K562 (cell line): ENCODE results near the gene EPB42. TPM values are rescaled to one million over a fixed set of nuclear protein-coding genes. Genes with fewer than 3 reads are reported as not detected.

ENCODE experiments used
- ATAC-seq: fragments of 200-7000 bp; cut with Tn5 transposase; 3 replicates; pipeline ENCODE4 v1.9.1; 2020; ENCODE audit warnings: moderate library complexity
- BruUV-seq: library from RNA; stranded (reverse); fragments of 400-500 nt; replicated peaks from 2 replicates; lab custom pipeline; 2021; lab: Mats Ljungman, UMichigan
- CTCF ChIA-PET: fragments of 300-600 bp; formaldehyde crosslinking; extraction: SDS; loops from one replicate; lab custom pipeline; 2021; ENCODE audit warnings: low intra/inter-chr PET ratio; lab: Yijun Ruan, JAX
- POLR2A ChIA-PET: fragments of 300-600, 350-650 bp; sonication (Branson Sonifier 250); formaldehyde crosslinking; extraction: SDS; loops from one replicate; lab custom pipeline; 2021; ENCODE audit warnings: antibody characterized with exemption, inconsistent platforms; lab: Yijun Ruan, JAX
- DNase-seq, 4 experiments: peaks; one replicate each; pipeline versions ENCODE4 v3.0.0 to v3.0.0-alpha.2; 2011 to 2018; ENCODE audit warnings: low spot score in 3 of 4, mixed read lengths in 3 of 4; ENCODE audit errors: extremely low read depth in 1 of 4
- FAIRE-seq: peaks from 2 replicates; lab custom pipeline; 2011; peaks lifted over from hg19 to GRCh38; lab: Jason Lieb, UNC
- H2AFZ ChIP-seq: 2 replicates; pipeline ENCODE4 v1.6.0; 2011; ENCODE audit warnings: low read depth, low read length, control low read depth, inconsistent platforms
- H3K27ac ChIP-seq: fragments of 200-600 bp; 3 replicates; pipeline ENCODE4 v1.8.0; 2011; ENCODE audit warnings: low read depth, mild to moderate bottlenecking, control low read depth, inconsistent platforms, low read length, moderate library complexity, mixed read lengths; ENCODE audit errors: extremely low read depth
- H3K27me3 ChIP-seq, 2 experiments: fragments of 300-600 bp in 1 of 2; 2 replicates in 1 of 2; 3 replicates in 1 of 2; pipeline versions ENCODE4 v1.6.0 to v1.8.0; 2011; ENCODE audit warnings: inconsistent platforms in 2 of 2, low read length in 2 of 2, mild to moderate bottlenecking in 1 of 2, mixed read lengths in 1 of 2, moderate library complexity in 1 of 2; ENCODE audit not compliant: control insufficient read depth in 2 of 2, insufficient read depth in 2 of 2
- H3K36me3 ChIP-seq: fragments of 300-600 bp; 3 replicates; pipeline ENCODE4 v1.8.0; 2011; ENCODE audit warnings: mild to moderate bottlenecking, low read length, inconsistent platforms; ENCODE audit not compliant: control insufficient read depth, insufficient read depth
- H3K4me1 ChIP-seq, 2 experiments: fragments of 200-600 bp in 1 of 2; replicated peaks in 1 of 2; 2 replicates in 1 of 2; 3 replicates in 1 of 2; pipeline versions ENCODE4 v1.5.1 to v1.8.0; 2011; ENCODE audit warnings: inconsistent platforms in 2 of 2, low read length in 2 of 2, mild to moderate bottlenecking in 1 of 2, mixed read lengths in 1 of 2, moderate library complexity in 1 of 2; ENCODE audit not compliant: control insufficient read depth in 2 of 2, insufficient read depth in 2 of 2
- H3K4me2 ChIP-seq: 2 replicates; pipeline ENCODE4 v1.6.1; 2011; ENCODE audit warnings: low read length, control low read depth, inconsistent platforms, mixed read lengths; ENCODE audit not compliant: insufficient read depth
- H3K4me3 ChIP-seq: fragments of 200-600 bp; sonication (generic), shearing (Covaris generic); 2 replicates; pipeline ENCODE4 v1.5.1; 2016; ENCODE audit warnings: control low read depth, inconsistent platforms
- H3K79me2 ChIP-seq: fragments of 200-600 bp; 3 replicates; pipeline ENCODE4 v1.8.0; 2011; ENCODE audit warnings: low read length, inconsistent platforms; ENCODE audit not compliant: control insufficient read depth, insufficient read depth
- H3K9ac ChIP-seq, 2 experiments: 2 replicates each; pipeline versions ENCODE4 v1.6.0 to v1.6.1; 2011; ENCODE audit warnings: low read depth in 2 of 2, low read length in 2 of 2, control low read depth in 1 of 2, inconsistent platforms in 1 of 2, mild to moderate bottlenecking in 1 of 2, mixed read lengths in 1 of 2; ENCODE audit not compliant: insufficient read depth in 1 of 2
- H3K9me1 ChIP-seq: one replicate; pipeline ENCODE4 v1.6.0; 2011; ENCODE audit warnings: inconsistent platforms, mild to moderate bottlenecking, low read length, moderate library complexity; ENCODE audit not compliant: control insufficient read depth, insufficient read depth
- H3K9me3 ChIP-seq: replicated peaks from 2 replicates; pipeline ENCODE4 v1.5.1; 2011; ENCODE audit warnings: low read depth, low read length, inconsistent platforms; ENCODE audit not compliant: control insufficient read depth, insufficient read depth
- H4K20me1 ChIP-seq: replicated peaks from 2 replicates; pipeline ENCODE4 v1.6.1; 2011; ENCODE audit warnings: low read length, inconsistent platforms, mixed read lengths; ENCODE audit not compliant: control insufficient read depth, insufficient read depth
- CEBPB ChIP-seq: fragments of 450-650 bp; IDR thresholded peaks from 2 replicates; pipeline ENCODE4 v1.6.1; 2016; ENCODE audit warnings: missing genetic modification characterization, missing compliant biosample characterization
- DMBX1 ChIP-seq: fragments of 250-450 bp; sonication (Bioruptor Pico); IDR thresholded peaks from 2 replicates; pipeline ENCODE4 v1.8.0; 2022; ENCODE audit warnings: inconsistent platforms, mild to moderate bottlenecking, moderate library complexity, borderline replicate concordance
- EP400 ChIP-seq: fragments of 450-650 bp; IDR thresholded peaks from 2 replicates; pipeline ENCODE4 v1.6.1; 2017; ENCODE audit warnings: antibody characterized with exemption, mild to moderate bottlenecking, moderate library complexity
- ETV6 ChIP-seq, 3 experiments: fragments of 150-350 bp in 1 of 3; sonication (generic) in 1 of 3; formaldehyde crosslinking in 1 of 3; IDR thresholded peaks; 2 replicates each; pipeline versions ENCODE4 v1.6.1 to v1.8.0; 2014 to 2022; ENCODE audit warnings: borderline replicate concordance in 2 of 3, low read depth in 2 of 3, antibody characterized with exemption in 1 of 3, low read length in 1 of 3, mild to moderate bottlenecking in 1 of 3, missing genetic modification reagents in 1 of 3
- HDAC8 ChIP-seq: fragments of 450-650 bp; IDR thresholded peaks from 2 replicates; pipeline ENCODE4 v1.6.1; 2016; ENCODE audit warnings: mild to moderate bottlenecking, missing genetic modification characterization, moderate library complexity, missing compliant biosample characterization
- ILK ChIP-seq: fragments of 450-650 bp; IDR thresholded peaks from 2 replicates; pipeline ENCODE4 v1.6.1; 2016; ENCODE audit warnings: missing genetic modification characterization, low read depth, mild to moderate bottlenecking, missing compliant biosample characterization, moderate library complexity, borderline replicate concordance
- SAFB2 ChIP-seq: fragments of 200-400 bp; formaldehyde crosslinking; IDR thresholded peaks from 2 replicates; pipeline ENCODE4 v1.6.1; 2018; ENCODE audit warnings: borderline replicate concordance, low read length, low read depth, moderate library complexity; ENCODE audit not compliant: severe bottlenecking
- SIN3B ChIP-seq: fragments of 450-650 bp; IDR thresholded peaks from 2 replicates; pipeline ENCODE4 v1.6.1; 2017; ENCODE audit warnings: low read depth, mild to moderate bottlenecking, moderate library complexity
- SMAD3 ChIP-seq: fragments of 450-650 bp; formaldehyde crosslinking; conservative IDR thresholded peaks from 2 replicates; pipeline ENCODE4 v1.4.0; 2020; ENCODE audit warnings: mild to moderate bottlenecking
- SMARCB1 ChIP-seq: IDR thresholded peaks from 2 replicates; pipeline ENCODE4 v1.6.1; 2011; ENCODE audit warnings: improper control_type of control experiment, low read depth; ENCODE audit not compliant: insufficient read length
- WGBS: fragments of 100-300 bp; shearing (Covaris generic); methylation state at CpG from one replicate; pipeline ENCODE4 v1.1.6; 2016; ENCODE audit warnings: low coverage, mixed read lengths; ENCODE audit not compliant: insufficient coverage; ENCODE audit errors: missing lambda C conversion rate; 5-methylcytosine and 5-hydroxymethylcytosine counted together
- in situ Hi-C: fragments of 300-500 bp; cut with MboI; formaldehyde crosslinking; loops from 4 replicates; pipeline ENCODE4 v1.15.0; 2018; ENCODE audit warnings: inconsistent platforms, mixed read lengths
- intact Hi-C: fragments of 100-400 bp; cut with micrococcal nuclease; formaldehyde crosslinking; loops from 2 replicates; pipeline ENCODE4 v1.14.2; 2022
- polyA plus RNA-seq, 8 experiments: library from polyadenylated mRNA; depleted of rRNA in 4 of 8; stranded (reverse) in 5 of 8; unstranded in 3 of 8; fragments of >200 nt; fragmentation: Nextera tagmentation in 2 of 8; fragmentation: Illumina TruSeq in 1 of 8; extraction: Ambion mirVana in 2 of 8; extraction: Trizol in 1 of 8; gene quantifications; 2 replicates each; pipeline versions ENCODE4 v1.2.1 to v1.2.3, GENCODE V29; 2011 to 2014; ENCODE audit warnings: inconsistent platforms in 1 of 8, missing spikeins in 1 of 8
- total RNA-seq, 7 experiments: library from RNA; depleted of rRNA in 6 of 7; stranded (reverse); fragments of >200 nt in 6 of 7; fragmentation: Illumina TruSeq in 2 of 7; extraction: Trizol in 2 of 7; gene quantifications; 2 replicates each; pipeline versions ENCODE4 v1.2.1 to v1.2.3, GENCODE V29; 2011 to 2021; ENCODE audit warnings: low replicate concordance in 1 of 7
- TF ChIP-seq, protein P1 (sequence below): IDR thresholded peaks from 2 replicates; pipeline ENCODE4 v1.6.1; 2011; ENCODE audit not compliant: insufficient read length; ENCODE audit errors: extremely low read depth

The EPB42 gene
- total and polyA plus RNA-seq, 9 of the 15 experiments (the other 6 are each of a cell fraction or from before 2014, with no cell fraction given): 0.38 to 2.3 (median 1.4) TPM

DNA sequence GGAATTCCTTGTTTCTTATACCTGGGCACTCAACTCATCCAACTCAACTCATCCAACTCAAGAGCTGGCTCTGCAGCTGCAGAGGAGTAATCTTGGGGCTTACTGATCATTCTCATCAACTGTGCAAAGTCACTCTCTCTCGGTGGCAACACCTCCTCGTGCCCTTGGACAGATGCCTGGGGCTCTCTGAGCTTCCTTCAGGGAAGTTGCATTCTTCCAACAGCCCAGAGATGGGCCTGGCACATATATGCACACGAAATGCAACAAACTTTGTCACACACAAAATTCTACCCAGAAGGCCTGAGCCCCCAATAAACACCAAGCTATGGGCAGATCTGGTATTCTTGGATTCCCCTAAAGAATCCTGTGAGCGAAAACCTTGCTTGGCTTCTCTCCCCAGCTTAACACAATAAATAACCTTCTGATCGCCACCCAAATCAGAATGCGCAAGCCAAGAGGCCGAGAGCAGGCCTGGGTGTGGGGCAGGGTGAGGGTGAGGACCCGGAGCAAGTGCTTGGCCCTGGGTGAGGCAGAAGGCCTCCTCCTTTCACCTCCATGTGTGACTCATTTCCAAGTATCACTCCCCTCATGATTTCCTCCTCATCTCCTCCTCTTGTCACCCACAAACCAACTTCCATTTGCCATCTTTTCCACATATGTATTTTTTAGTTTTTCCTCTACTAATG lies 30.5 kb upstream of the EPB42 start (continued):
- TF ChIP-seq ILK (tag) (no peak), DMBX1 (no peak), HDAC8 (no peak), SMAD3 (CRISPR knock-in tag) (no peak), SMARCB1 (no peak), SAFB2 (no peak), EP400 (no peak)

DNA sequence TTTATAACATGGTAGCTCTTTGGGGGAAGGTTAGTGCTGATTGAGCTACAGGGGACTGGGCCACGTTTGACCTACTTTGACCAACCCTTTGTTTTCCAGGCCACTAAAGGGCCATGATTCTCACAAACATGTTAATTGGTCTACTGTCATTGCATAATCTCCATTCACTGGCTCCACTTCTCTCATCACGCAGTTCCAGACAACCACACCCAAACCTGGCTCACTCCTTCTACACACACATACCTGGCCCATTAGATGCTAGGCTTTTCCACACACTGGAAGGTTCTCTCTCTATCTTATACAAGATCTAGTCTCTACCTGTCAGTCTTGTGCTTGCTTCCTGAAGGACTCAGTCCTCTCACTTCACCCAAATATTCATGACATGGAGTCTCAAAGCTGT lies 30.0 kb upstream of the EPB42 start:
- intact Hi-C loops: no loop called here
- TF ChIP-seq SIN3B (no peak), CEBPB (tag) (peak; percentile 51), ETV6 (IDR thresholded peaks at IDR 0.05; ENCODE audit: borderline replicate concordance in 1 of 2, low read depth in 2 of 2, low read length in 1 of 2) (no peak), ETV6 (CRISPR knock-in tag; IDR thresholded peaks at IDR 0.05; ENCODE audit: borderline replicate concordance) (no peak)
- TF ChIP-seq, protein P1, sequence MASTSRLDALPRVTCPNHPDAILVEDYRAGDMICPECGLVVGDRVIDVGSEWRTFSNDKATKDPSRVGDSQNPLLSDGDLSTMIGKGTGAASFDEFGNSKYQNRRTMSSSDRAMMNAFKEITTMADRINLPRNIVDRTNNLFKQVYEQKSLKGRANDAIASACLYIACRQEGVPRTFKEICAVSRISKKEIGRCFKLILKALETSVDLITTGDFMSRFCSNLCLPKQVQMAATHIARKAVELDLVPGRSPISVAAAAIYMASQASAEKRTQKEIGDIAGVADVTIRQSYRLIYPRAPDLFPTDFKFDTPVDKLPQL: no peak

More for the DNA sequence above, 30.0 kb upstream of the EPB42 start:
- no peaks in the 10 kb centered on the region for H3K36me3 ChIP-seq
- H4K20me1 ChIP-seq: no peaks in the 10 kb centered on the region; the same call in 1 of the 2 replicates
- FAIRE-seq (no peak), DNase-seq (no peak), ATAC-seq (no peak)
- H3K4me2 ChIP-seq: no peak overlapping the region
- WGBS: 25% methylated on average over 2 of the region's 2 CpGs
- no peaks in the 10 kb centered on the region for H3K9me1 ChIP-seq
- ChIA-PET CTCF (no interaction called here), POLR2A (interaction anchor here (0.5 to 1.7 kb wide), 3 partner anchors 11 to 37 kb away, joined by 3 to 6 read pairs (median 4); no protein-coding TSS in a partner anchor)
- H3K27me3 ChIP-seq: peaks cover 0 to 5% of the 10 kb centered on the region in 2 experiments; a peak in 2 of 5 replicates
- peaks cover 7 to 14% of the 10 kb centered on the region in 2 experiments for H3K4me1 ChIP-seq
- H3K79me2 ChIP-seq: no peaks in the 10 kb centered on the region
- H3K4me3 ChIP-seq: no peak overlapping the region
- H3K27ac ChIP-seq: no peak overlapping the region
- in situ Hi-C loops: no loop called here
- BruUV-seq: no TSS peak
- H2AFZ ChIP-seq: no peak overlapping the region
- no peaks in the 10 kb centered on the region for H3K9me3 ChIP-seq
- no peak overlapping the region for H3K9ac ChIP-seq
